Middle frontal gyrus (tissue), 1 donor: ENCODE results near the gene NLRP9.
A peak's percentile ranks its signal among the peaks of the same experiment; 100 is the strongest.

Source experiments
- DNase-seq: peaks from one replicate; pipeline ENCODE4 v3.0.0-alpha.2; 2015; ENCODE audit warnings: low spot score; ENCODE audit errors: extremely low spot score

NLRP9 gene

GRCh38 chr19:55688422-55689218, 49.6 kb downstream of the NLRP9 start:
- peak; percentile 12 for DNase-seq

DNA sequence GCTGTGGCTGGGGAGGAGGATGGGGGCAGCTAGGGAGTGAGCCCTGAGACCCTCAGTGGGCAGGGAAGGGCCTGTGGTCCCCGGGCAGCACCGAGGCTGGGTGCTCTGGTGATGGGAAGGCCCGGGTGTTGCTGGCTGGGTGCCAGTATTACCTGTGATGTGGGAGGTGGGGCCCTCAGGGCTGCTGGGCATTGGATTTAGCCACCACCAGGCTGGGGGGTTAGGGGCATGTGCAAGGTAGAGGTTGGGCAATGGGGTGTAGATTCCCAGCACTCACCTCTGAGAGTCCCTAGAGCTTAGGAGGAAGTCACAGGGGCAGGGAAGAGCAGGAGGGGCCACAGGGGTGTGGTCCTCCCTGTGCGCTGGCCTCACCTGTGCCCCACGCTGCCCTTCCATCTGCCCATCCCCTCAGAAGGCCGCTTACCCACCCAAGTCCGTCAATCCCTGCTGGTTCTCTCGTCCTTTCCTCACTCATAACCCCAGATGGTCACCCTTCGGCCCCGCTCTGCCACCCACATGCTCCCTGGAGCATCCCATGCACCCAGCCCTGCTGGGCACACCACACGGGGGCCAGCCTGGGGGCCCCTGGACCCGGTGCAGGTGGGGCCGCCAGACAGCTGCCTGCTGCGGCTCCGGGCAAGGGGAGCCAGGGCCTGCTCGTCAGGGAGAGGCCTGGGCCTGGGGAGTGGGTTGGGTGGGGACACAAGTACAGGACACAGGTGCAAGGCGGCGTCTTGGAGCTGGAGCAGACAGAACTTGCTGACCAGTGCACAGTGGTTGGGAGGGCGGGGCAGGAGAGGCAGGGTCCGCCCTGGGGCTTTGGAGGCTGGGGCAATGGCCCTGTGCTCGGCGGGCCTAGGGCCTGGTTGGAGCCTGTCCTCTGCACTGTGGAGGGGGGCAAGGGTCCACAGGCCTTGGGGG, 50.7 kb downstream of the NLRP9 start:
- no peak for DNase-seq

- no peak for DNase-seq
Measured at GRCh38 chr19:55686311-55687050, 51.7 kb downstream of the NLRP9 start.

DNA sequence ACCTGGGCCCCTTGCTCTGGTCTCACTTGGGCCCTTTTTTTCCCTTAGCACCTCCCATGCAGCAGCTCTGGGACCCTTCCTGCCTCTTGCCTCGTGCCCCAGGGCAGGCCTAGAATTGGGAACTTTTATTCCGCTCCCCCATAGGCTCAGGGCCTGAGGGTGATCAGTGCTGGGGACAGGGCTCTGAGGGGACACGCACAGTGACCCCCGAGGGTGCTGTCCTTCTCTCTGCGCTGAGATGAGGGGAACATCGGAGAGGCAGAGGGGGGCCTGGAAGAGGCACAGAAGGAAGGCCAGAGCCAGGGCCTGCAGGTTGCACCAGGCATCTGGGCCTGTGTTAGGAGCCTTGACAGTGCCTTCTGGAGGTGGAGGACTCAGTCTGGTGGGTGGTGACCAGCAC, 52.4 kb downstream of the NLRP9 start:
- DNase-seq = no peak

- no peak for DNase-seq
Measured at GRCh38 chr19:55684946-55685681, 53.1 kb downstream of the NLRP9 start.

- DNase-seq = no peak
Measured at GRCh38 chr19:55683449-55684261, 54.5 kb downstream of the NLRP9 start.

GRCh38 chr19:55681131-55682092, 56.8 kb downstream of the NLRP9 start:
- DNase-seq = no peak

- DNase-seq = no peak
Measured at GRCh38 chr19:55680339-55681130, 57.7 kb downstream of the NLRP9 start.

DNA sequence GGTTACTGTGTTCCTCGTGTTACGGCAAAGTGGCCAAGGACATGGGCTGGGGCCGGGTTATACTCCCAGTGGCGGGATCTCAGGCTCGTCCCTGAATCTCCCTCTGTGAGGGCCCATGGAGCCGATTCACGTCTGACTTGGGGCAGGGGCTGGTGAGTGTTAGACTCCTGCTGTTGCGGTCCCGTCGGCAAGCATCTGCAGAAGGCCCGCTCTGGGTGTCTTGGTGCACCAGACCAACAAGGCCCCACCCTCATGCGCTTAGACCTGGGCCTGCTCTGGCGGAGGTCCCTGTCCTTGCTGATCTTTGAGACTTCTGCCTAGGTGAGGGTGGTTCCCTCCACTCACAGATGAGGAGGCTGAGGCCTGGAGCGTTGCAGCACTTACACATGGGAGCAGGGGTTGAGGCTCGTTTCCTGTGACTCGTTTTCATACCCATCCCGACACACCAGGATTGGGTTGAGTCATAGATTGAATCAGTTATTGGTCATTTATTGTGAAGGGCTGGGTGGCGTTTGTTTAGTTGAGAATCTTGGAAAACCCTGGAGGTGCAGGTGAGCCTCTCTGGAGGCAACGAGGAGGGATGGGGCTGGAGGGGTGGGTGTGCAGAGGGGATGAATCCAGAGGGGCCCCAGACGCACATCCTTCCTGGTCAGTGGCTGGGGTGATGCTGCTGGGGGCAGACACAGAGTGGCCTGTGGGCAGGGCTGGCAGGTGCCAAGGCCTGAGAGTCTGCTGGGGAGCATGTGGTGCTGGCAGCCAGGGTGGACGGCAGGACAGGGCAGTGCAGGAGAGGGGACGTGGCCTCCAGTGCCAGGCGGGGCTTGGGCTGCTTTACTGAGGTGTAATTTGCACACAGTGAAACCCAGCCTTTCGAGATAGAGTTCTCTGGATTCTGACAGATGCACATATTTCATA, 58.6 kb downstream of the NLRP9 start:
- no peak for DNase-seq

DNA sequence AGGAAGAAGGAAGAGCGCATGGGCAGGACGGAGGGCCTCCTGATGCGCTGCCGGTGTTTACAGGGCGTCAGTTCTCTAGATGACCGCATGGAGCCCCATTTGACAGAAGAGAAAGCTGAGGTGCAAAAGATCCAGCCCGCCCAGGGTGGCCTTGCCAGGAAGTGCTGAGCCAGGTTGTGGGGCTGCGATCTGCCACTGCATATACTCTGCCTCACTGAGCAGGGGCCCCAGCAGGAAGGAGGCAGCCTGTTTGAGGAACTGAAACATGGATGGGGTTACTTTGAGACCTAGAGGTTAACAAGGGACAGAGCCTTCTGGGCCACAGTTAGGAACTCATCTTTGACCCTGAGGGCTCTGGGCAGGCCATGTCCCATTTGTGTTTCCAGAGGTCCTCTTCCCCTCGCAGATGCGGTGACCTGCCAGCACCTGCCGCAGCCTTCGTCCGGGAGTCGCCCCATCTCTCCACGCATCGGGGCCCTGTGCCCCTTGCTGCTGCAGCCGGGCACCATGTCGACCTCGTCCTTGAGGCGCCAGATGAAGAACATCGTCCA, 60.0 kb downstream of the NLRP9 start:
- no peak for DNase-seq

- no peak for DNase-seq
Measured at GRCh38 chr19:55677572-55678028, 60.6 kb downstream of the NLRP9 start.

GRCh38 chr19:55676889-55677505, 61.2 kb downstream of the NLRP9 start:
- no peak for DNase-seq

- DNase-seq = no peak
Measured at GRCh38 chr19:55676383-55676782, 61.8 kb downstream of the NLRP9 start.

- DNase-seq = no peak
Measured at GRCh38 chr19:55675661-55676354, 62.4 kb downstream of the NLRP9 start.

DNA sequence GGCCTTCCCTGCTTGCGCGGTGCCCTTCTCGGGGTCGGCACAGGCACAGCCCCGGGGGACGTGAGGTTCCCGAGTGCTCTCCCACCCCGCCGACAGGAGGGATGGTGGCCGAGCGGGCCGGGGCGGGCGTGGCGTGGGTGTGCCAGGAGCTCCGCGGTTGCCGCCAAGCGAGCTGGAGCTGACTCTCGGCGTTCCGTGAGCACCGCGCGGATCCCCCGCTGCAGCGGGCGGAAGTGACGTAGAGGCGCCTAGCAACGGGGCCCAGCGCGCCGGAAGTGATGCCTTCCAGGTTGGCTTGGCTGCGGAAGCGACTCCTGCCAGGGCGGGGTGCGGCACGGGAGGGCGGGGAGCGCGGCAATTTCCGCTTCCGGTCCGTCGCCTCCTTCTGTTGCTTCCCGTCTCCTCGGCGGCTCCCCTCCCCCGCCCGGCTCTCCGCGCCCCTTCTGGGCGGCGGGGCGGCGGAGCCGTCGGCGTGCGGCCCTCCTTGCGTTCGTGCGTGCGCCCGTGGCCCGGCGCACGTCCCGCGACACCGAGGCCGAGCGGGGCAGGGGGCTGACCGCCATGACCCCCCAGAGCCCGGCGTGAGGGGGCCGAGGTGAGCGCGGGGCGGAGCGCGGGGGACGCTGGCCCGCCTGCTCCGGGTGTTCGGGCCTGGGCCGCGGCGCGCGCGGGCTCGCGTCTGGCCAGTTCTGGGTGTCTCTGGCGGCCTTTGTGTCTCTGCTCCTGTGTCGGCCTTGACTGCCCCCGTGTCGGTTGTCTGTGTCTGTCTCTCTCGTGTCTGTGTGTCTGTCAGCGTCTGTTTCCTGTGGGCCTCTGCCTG, 63.2 kb downstream of the NLRP9 start, which contains the start of gene EPN1:
EPN1 (plus strand) TSS at position 386 of the 820 bp plus-strand sequence. CDS start 3,402 bp downstream, outside the sequence.
- DNase-seq = peak; percentile 92
